ENCODE data around the gene IGF2R.
A peak's percentile ranks its signal among the peaks of the same experiment; 100 is the strongest.
"Not testable (repeated sequence)": the region's sequence is repeated elsewhere in the genome, so short reads cannot be mapped to it uniquely, and the experiment has no call there.

Gene IGF2R

DNA sequence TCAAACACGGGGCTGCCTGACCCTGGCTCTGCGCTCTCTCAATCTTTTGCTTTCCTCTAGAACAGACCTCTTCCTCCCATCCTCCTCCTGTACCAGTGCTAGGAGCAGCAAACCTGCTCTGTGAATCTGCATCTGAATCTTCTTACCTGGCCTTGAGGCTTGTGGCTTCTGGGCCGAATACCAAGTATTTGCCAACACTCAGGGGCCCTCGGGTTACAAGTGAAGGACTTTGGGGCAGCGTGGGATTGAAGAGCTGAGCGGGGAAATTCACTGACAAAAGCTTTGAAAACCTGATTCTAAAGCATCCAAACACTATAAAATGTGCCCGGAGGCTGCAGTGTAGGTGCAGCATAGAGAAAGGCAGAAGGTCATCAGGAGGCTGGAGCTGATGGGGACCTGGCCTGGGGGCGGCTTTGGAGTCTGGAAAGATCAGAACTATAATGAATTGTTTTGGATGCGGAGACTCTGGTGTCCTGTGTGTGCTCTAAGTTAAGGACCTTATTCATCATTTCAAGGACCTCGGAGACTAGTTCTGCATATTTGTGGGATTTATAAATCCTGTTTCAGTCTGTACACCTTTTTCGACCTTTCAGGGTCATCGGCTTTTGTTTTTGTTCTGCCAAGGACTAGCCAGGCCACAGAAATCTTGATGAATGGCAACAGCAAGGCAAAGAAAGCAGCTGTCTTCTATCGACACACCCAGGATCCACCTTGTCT, 16.4 kb upstream of the IGF2R start:
- no peak for DNase-seq

DNA sequence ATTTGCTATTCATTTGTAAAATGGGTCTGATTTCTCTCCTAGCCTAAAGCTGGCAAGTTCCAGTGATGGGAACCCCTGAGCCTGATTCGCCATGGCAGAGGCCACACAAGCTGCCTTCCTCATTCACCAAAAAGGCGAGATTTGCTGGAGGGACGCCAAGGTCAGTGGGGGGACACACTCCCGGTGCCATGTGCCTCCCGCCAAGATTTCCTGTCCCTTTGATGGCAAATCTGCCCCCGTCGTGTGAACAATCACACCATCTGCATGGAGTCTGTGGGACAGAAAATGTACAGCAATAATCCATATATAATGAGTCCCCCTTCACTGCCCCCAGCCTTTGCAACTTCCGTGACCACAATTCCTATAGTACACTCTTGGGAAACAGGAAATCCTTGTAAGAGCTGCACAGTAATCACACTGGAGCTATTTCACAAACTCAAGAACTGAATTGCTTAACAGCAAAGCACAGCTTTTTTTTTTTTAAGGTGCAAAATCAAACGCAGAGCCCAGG, 15.7 kb upstream of the IGF2R start:
- no peak for DNase-seq

DNA sequence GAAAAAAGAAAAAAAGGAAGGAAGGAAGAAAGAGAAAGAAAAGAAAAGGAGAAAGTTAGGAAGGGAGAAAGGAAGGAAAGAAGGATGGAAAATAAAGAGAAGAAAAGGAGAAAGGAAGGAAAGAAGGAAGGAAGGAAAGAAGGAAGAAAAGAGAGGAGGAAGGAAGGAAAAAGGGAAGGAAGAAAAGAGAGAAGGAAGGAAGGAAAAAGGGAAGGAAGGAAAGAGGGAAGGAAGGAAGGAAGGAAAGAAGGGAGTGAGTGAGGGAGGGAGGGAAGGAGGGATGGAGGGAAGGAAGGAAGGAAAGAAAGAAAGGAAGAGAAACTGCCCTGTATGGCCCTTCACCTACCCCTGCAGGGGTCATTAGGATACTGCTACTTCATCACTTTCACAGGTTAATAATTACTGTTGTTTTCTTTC, 12.9 kb upstream of the IGF2R start:
- no peak for DNase-seq

DNA sequence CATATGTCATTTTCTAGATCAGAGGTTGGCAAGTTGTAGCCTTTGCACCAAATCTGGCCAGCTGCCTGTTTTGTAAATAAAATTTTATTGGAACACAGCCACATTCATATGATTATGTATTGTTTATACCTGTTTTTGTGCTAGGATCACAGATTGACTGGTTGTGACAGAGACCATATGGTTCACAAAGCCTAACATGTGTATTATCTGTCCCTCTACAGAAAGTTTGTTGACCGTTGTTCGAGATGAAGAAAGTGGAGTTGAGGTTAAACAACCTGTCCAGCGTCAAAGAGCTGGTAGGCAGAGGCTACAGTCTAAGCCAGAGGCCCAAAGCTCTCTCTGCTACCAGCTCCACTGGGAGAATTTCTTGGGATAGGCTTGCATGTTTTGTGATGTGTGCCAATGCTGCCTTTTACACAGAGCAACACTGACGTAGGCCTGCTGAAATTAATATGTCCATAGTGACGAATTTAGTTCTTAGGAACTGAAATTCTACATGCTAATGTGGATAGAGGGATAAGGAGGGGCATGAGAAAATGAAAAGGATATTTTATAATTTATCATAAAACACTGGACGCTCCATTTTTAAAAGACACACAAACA, 11.7 kb upstream of the IGF2R start:
- no peak for DNase-seq

DNA sequence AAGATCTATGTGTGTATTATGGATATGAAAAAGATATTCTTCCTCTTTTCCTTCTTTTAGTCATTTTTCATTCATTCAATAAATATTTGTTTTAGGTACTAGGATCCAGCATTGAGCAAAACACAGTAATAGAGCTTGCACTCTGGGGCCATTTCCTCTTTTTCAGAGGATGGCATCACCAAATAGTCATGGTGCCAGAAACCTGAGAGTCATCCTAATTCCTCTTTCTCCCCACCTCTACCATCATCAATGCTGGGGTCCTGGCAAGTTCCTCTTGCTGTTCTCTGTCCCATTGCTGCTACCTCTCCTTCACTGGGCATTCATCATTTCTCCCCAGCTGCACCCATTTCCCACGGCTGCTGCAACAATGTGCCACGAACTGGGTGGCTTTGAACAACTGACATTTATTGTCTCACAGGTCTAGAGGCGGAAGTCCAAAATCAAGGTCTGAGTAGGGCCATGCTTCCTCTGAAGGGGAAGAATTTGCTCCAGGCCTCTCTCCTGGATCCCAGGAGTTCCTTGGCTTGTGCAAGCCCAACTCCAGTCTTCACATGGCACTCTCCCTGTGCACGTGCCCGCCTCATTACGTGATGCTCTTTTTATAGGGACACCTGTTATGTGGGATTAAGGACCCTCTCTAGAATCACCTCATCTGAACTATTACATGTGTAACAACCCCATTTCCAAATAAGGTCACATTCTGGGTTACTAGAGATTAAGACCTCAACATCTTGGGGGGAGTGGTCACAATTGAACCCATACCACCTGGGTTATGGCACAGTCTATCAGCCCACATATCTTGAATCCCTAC, 9.5 kb upstream of the IGF2R start:
- peak; percentile 82 for DNase-seq

DNA sequence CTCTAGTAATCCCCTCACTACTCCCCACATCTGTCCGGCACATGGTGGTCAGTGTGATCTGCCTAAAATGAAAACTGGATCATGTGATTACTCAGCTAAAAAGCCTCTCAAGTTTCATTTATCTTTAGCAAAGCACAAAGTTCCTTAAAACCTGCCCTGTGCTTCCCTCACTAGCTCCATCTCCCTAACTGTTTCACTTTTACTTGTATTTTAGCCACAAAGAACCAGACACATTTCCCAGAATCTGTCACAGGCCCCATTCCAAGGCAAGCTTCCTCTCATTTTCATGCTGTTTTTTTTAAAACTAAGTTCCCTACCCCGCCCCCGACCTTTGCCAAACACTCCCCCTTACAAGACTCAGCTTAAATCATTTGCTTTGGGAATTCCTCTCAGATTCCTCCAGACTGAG, 8.9 kb upstream of the IGF2R start:
- DNase-seq = peak; percentile 89

DNA sequence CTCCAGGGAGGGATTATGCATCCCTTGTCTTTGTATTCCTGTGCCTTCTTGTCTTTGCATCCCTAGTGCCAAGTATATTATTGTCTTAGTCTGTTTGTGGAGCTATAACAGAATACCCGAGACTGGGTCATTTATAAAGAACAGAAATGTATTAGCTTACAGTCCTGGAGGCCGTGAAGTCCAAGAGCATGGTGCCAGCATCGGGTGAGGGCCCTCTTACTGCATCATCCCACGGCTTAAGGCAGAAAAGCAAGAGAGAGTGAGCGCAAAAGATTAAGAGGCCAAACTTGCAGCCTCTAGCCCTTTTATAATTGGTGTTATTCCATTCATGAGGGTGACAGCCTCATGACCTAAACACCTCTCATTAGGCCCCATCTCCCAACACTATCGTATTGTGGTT, 8.4 kb upstream of the IGF2R start:
- DNase-seq = no peak

DNA sequence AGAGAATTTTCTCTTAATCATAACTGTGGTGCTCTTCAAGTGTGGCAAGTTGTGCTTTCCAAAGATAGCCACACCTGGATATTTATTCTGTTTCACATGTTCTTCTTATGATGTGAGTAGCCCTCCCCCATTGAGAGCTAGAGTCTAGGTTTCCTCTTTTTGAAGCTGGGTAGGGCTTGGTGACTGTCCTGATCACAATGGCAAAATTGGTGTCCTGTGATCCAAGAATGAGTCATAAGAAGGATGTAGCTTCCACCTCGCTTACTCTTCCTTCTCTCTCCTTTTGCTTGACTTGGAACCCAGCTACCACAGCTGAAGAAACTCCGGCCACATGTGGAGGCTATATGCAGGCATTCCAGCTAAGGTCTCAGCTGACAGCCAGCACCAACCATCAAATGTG, 7.4 kb upstream of the IGF2R start:
- peak; percentile 45 for DNase-seq

DNA sequence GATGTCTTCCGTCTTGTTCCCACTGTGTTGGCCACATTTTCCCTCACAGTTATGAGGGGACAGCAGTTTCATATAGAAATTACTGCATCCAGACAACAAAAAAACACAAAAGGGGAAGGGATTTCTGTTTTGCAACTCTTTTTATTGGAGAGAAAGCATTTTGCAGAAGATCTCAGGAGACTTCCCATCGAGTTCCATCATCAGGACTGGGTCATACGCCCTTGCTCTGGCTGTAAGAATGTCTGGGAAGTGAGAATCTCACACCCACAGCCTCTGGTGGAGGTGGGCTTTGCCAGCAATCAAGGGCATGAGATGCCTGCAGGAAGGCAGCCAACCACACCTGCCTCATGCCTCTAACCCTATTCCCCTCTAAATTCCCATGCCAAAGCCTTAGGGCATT, 5.8 kb upstream of the IGF2R start:
- DNase-seq = no peak

DNA sequence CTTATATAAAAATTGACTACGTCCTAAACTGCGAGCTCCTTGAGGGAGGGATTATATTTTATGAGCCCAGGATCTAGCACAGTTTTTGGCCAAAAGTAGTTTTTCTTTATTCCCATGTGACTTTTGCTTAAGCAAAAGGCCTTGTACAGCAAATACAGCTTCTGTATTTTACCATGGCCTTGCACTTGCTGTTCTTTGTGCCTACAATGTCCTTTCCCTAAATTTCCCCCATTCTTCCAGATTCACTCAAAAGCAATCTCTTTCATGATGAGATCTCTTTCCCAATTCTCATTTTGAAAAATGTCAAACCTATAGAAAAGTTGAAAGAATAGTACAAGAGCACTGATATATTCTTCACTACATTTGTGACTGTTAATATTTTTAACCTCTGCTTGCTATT, 4.8 kb upstream of the IGF2R start:
- DNase-seq = no peak

DNA sequence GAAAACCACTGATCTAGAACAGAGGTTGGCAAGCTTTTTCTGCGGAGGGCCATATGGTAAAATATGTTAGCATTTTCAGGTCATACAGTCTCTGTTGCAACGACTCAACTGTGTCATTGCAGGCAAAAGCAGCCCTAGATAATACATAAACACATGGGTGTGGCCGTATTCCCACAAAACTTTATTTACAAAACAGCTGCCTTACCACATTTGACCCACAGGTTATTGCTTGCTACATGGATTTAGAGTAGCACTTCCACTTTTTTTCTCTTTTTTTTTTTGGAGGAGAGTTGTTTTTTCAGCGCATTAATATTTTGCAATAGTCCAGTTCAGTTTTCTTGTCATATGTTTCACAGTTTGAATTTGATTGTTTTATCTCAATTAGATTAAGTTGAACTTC, 2.5 kb upstream of the IGF2R start:
- DNase-seq = peak; percentile 39

DNA sequence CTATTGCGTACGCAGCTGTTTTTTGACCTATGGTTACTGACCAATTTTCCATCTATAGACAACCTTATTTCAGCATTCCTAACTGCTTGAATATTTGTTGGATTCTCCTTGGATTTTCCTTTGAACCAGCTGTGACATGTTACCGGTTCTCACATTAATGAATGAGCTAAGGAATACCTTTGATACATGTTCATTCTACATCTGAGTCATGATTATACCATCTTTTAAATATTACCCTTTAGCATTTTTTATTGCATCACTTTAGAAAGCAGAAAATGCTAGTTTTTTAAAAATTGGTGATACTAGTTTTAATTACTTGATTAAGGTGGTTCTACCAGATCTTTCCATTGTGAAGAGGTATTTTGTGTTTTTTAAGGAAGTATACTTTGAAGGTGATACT, 1.9 kb upstream of the IGF2R start:
- DNase-seq = peak; percentile 19

DNA sequence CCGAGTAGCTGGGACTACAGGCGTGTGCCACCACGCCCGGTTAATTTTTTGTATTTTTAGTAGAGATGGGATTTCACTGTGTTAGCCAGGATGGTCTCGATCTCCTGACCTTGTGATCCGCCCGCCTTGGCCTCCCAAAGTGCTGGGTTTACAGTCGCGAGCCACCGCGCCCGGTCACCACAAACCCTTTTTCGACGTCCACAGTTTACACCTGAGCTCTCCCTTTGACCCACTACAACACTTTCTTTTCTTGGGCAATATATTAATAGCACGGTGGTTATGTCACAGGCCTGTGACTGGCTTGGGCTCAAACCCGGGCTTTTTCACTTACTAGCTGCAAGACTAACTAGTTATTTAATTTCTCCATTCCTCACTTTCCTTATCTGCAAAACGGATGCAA, 1.3 kb upstream of the IGF2R start:
- not testable (repeated sequence) for DNase-seq

DNA sequence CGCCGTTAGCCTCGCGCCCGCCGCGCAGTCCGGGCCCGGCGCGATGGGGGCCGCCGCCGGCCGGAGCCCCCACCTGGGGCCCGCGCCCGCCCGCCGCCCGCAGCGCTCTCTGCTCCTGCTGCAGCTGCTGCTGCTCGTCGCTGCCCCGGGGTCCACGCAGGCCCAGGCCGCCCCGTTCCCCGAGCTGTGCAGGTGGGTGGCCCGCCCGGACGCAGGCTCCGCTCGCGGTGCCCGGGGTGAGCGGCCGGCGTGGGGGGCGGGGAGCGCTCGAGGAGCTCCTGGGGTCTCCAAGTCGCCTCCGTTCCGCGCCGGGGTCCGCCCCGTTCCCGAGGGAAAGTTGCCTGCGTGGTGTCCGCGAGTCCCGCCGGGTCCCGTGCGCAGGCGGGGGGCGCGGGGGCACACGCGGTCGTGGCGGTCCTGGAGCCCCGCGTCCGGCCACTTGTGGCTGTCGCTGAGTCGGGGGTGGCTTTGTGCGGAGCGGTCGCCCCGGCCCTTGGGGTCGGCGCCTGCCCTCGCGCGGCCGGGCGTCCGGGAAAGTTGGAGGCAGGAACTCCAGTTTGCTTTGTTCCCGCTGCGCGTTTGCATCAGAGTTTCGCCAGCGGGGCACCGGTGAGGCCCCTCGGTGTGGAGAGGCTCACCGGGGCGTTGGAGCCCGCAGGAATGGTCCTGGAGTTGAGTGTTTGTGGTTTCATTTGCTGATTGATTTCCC, 476 bp downstream of the IGF2R start:
- peak; percentile 82 for DNase-seq

DNA sequence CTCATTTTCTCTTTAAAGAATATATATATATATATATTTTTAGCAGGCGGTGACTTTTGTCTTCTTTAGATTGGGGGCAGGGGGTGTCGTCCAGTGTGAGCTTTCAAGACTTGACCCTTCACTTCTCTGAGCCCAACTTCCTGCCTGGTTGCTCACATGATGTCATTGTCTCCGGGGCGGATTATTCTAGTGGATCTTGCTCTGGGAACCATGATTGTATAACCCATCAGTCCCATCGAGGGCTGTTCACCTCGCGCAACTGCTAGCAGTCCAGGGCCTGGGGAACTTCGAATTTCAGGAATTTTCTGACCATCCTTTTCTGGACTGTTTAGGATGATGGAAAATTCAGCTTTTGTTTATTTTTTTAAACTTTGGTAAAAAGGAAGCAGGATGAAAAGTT, 1.0 kb downstream of the IGF2R start:
- DNase-seq = peak; percentile 90

DNA sequence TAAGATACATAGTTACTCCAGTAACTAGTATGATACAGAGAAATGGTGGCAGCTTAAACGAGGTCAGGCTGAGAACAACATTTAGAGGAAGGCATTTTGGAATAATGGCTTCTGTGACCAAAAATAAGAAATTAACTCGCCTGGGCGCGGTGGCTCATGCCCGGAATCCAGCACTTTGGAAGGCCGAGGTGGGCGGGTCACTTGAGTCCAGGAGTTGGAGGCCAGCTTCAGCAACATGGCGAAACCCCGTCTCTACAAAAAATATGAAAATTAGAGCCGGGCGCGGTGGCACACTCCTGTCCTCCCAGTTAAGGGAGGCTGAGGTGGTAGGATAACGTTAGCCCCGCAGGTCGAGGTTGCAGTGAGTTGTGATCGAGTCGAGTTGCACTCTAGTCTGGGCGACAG, 1.8 kb downstream of the IGF2R start:
- DNase-seq = no peak

DNA sequence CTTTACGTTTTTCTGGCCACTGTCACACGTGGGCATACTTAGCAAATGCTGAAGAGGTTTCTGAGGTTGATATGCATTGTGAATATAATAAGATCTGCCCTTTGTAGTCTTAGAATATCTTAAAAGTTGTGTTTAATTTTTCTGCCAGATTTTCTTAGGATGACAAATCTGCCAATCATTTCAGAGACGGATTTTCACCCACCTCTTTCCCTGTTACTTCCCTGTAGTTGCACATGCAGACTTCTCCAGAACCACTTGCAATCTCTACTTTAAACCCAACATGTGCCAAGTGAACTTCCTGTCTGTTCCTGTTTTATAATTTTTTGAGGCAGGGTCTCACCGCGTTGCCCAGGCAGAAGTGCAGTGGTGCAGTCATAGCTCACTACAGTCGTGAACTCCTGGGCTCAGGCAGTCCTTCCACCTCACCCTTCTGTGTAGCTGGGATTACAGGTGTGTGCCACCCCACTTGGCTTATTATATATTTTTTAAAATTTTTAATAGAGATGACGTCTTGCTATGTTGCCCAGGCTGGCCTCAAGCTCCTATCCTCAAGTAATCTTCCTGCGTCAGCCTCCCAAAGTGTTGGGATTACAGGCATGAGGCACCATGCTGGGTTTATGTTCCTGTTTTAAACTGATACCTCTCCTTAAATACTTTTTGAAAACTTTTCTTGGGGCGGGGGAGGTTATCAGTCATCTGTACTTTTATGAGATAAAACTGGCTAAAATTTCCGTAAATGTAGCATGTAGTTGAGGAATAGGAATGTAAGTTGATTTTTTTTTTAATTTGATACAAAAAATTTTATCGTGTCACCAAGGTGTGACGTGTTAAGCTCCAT, 2.7 kb downstream of the IGF2R start:
- DNase-seq = no peak

DNA sequence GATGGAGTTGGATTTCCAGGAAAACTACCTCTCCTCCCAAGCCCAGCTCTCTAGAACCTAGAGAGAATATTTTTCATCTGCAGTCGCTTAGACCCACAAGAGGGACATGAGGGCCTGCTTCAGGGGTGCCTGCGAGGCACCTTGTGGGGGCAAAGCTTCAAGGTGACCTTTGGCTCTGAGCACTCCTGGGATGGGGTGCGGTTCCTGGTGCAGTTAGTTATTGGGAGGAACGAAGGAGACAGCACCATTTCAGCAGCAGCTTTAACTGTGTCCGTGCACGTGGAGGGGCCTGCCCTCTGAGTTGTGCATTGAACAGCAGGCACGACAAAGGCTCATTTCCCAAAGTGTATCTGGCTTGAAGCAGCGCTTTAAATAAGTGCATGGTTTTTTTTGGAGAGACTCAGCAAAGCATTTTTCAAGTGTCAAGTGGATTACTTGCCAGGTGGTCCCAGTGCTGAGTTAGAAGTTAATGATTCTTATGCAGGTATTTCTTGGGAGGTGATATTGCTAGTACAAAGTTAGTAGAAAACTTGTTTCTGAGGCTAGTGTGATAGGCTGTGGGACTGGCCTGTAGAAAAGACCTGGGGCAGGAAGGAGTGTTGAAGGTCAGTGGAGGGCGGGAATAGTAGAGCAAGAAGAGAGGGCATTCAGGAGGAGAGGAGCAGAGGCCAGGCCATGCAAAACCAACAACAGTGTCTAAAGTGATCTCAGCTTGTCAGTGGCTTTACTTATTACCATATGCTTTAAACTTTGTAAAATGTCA, 3.8 kb downstream of the IGF2R start:
- DNase-seq = no peak

DNA sequence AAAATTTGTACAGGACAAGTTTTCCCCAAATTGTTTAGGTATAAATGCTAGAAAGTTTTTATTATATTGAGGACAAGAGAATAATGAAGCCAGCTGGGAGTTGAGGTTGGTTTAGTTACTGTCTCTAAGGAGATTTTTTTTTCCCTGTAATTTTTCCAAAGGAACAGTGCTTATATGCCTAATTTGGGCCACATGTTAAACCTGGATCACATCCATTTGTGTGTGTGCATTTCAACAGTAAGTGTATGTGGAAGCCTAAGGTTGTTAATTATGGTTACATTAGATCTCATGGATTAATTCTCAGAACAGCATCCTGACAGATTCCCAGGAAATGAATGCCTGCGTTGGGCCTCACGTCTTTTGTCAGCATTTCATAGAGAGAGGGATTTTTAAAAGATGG, 4.5 kb downstream of the IGF2R start:
- no peak for DNase-seq

DNA sequence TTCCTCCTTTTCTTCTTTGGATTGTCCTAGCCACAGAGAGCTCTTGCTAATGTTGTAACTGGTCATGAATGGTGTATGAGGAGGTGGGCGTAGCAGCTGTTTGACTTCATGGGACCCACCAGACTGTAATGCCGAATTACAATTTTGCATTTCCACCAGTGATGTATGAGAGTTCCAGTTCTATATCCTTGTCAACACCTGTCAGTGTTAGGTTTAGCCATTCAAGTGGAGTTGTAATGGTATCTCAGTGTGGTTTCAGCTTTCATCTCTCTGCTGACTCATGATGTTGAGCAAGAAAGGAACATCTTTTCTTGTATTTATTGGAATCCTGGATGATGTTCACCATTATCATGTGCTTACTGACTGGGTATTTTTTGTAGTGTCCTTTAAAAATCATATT, 5.1 kb downstream of the IGF2R start:
- DNase-seq = peak; percentile 88

DNA sequence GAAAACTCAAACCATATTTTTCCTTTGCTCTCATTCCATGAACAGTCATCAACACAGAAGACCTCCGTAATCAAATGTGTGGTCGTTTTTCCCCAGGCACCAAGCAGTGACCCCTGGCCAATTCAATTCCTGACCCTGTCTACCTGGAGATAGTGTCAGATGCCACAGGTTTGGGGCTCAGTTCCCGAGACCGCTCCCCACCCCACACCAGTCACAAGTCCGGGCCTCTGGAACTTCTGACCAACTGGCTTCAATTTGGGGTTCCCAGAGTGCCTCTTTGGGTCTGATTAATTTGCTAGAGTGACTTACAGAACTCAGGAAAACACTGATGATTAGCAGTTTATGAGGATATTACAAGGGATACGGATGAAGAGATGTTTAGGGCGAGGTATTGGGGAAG, 6.0 kb downstream of the IGF2R start:
- DNase-seq = no peak

Data from OCI-M1 (cell line).